NCI-H524 treated with DMSO at 0.1 percent for 48 hours (cell line): ENCODE results near the gene TMEM151B.
"Not testable (repeated sequence)": the region's sequence is repeated elsewhere in the genome, so short reads cannot be mapped to it uniquely, and the experiment has no call there.

Experiments used
- DNase-seq: peaks from one replicate; lab custom pipeline; 2025; lab: John Stamatoyannopoulos, UW

Gene TMEM151B

GRCh38 chr6:44333942-44334341 lies 63.7 kb downstream of the TMEM151B start:
- DNase-seq, result no peak

- DNase-seq, result no peak
Observed at GRCh38 chr6:44335631-44336030, 65.4 kb downstream of the TMEM151B start.

GRCh38 chr6:44338228-44339122 lies 68.2 kb downstream of the TMEM151B start:
- DNase-seq, result peak; percentile 18

GRCh38 chr6:44339301-44339700 lies 69.1 kb downstream of the TMEM151B start:
- no peak for DNase-seq

- no peak for DNase-seq
Observed at GRCh38 chr6:44339763-44340625, 69.7 kb downstream of the TMEM151B start.

GRCh38 chr6:44341095-44341890 lies 71.0 kb downstream of the TMEM151B start:
- DNase-seq, result no peak

GRCh38 chr6:44342052-44342451 lies 71.8 kb downstream of the TMEM151B start:
- no peak for DNase-seq

- no peak for DNase-seq
Observed at GRCh38 chr6:44342489-44342888, 72.2 kb downstream of the TMEM151B start, which contains the start of gene SPATS1. TSS of gene SPATS1 (plus strand) at chr6:44342650. CDS start at chr6:44343096, 446 bp downstream.

GRCh38 chr6:44346818-44347217 lies 76.6 kb downstream of the TMEM151B start:
- not testable (repeated sequence) for DNase-seq

- DNase-seq, result no peak
Observed at GRCh38 chr6:44349904-44350649, 79.8 kb downstream of the TMEM151B start.

- DNase-seq, result not testable (repeated sequence)
Observed at GRCh38 chr6:44350650-44350994, 80.4 kb downstream of the TMEM151B start.

- DNase-seq, result no peak
Observed at GRCh38 chr6:44352259-44352658, 82.0 kb downstream of the TMEM151B start.

GRCh38 chr6:44353336-44353735 lies 83.1 kb downstream of the TMEM151B start:
- DNase-seq, result no peak

GRCh38 chr6:44355640-44356039 lies 85.4 kb downstream of the TMEM151B start:
- DNase-seq, result no peak

- DNase-seq, result no peak
Observed at GRCh38 chr6:44356487-44356886, 86.2 kb downstream of the TMEM151B start.
